Right lobe of liver (tissue), 4 donors: ENCODE results near the gene C8B.
A peak's percentile ranks its signal among the peaks of the same experiment; 100 is the strongest.

Experiments used
- CTCF ChIP-seq, 4 donors: fragments of 200-600 bp in 3 of 4; fragments of 450-650 bp in 1 of 4; IDR thresholded peaks; one replicate each; pipeline versions ENCODE4 v1.5.1 to v1.8.0; 2016 to 2022; ENCODE audit warnings: antibody characterized with exemption in 4 of 4, mild to moderate bottlenecking in 2 of 4
- POLR2A ChIP-seq: fragments of 450-650 bp; IDR thresholded peaks from one replicate; pipeline ENCODE4 v1.6.1; 2017; ENCODE audit warnings: antibody characterized with exemption, mild to moderate bottlenecking
- donor health status: DM: no; HTN: no; CAD: no.
- donor health status: DM: no; HTN: no; CAD: no.
- donor health status: DM: no; HTN: yes; CAD: no.

- TF ChIP-seq CTCF (IDR thresholded peaks at IDR 0.05) (no peak), POLR2A (peak; percentile 79)
Observed at GRCh38 chr1:56967355-56967754, 1.5 kb upstream of the C8B start.
